Memory B cell (primary cell): ENCODE measurements around the gene PRM2.

Experiments used
- ATAC-seq: fragments of 150-1000 bp; cut with Tn5 transposase; 2 replicates; pipeline ENCODE4 v1.10.0; 2021; ENCODE audit warnings: low read depth, mild to moderate bottlenecking, moderate library complexity
- DNase-seq, 2 donors: peaks; one replicate each; pipeline ENCODE4 v3.0.0; 2022; ENCODE audit warnings: low spot score in 2 of 2
- H3K27ac Mint-ChIP-seq: one replicate; pipeline ENCODE4 v1.8.0; 2022; ENCODE audit warnings: mild to moderate bottlenecking, moderate library complexity, mixed read lengths
- H3K27me3 Mint-ChIP-seq: one replicate; pipeline ENCODE4 v1.8.0; 2022; ENCODE audit warnings: mixed read lengths
- H3K36me3 Mint-ChIP-seq: one replicate; pipeline ENCODE4 v1.8.0; 2022; ENCODE audit warnings: mild to moderate bottlenecking, mixed read lengths
- H3K4me1 Mint-ChIP-seq: one replicate; pipeline ENCODE4 v1.8.0; 2022; ENCODE audit warnings: mixed read lengths
- H3K4me3 Mint-ChIP-seq: one replicate; pipeline ENCODE4 v1.8.0; 2022; ENCODE audit warnings: mild to moderate bottlenecking, moderate library complexity, mixed read lengths
- H3K9me3 Mint-ChIP-seq: one replicate; pipeline ENCODE4 v1.8.0; 2022; ENCODE audit warnings: mixed read lengths

PRM2 gene

GRCh38 chr16:11276143-11276895 is at the start of gene PRM2:
PRM2 (minus strand) TSS chr16:11276480; CDS start chr16:11276370, 110 bp downstream.
- DNase-seq: no peak
- no peaks in the 10 kb centered on the region for H3K36me3 Mint-ChIP-seq
- no peak within 1 kb of the TSS for H3K27ac Mint-ChIP-seq
- H3K4me1 Mint-ChIP-seq: peaks cover 4% of the 10 kb centered on the region
- H3K9me3 Mint-ChIP-seq: no peaks in the 10 kb centered on the region
- no peak within 1 kb of the TSS for H3K4me3 Mint-ChIP-seq
- no peak for ATAC-seq
- peaks cover 2% of the 10 kb centered on the region for H3K27me3 Mint-ChIP-seq

GRCh38 chr16:11325404-11326083 is 49.3 kb upstream of the PRM2 start:
- peak; percentile 4 for ATAC-seq
- no peak overlapping the region for H3K27ac Mint-ChIP-seq
- peaks cover 44% of the 10 kb centered on the region for H3K4me1 Mint-ChIP-seq
- H3K36me3 Mint-ChIP-seq: no peaks in the 10 kb centered on the region
- DNase-seq: no peak
- peak overlapping the region; percentile 31 for H3K4me3 Mint-ChIP-seq
- no peaks in the 10 kb centered on the region for H3K9me3 Mint-ChIP-seq
- H3K27me3 Mint-ChIP-seq: no peaks in the 10 kb centered on the region

- ATAC-seq (no peak), DNase-seq (no peak)
- H3K4me1 Mint-ChIP-seq: peaks cover 35% of the 10 kb centered on the region
- H3K27me3 Mint-ChIP-seq: no peaks in the 10 kb centered on the region
- H3K4me3 Mint-ChIP-seq: no peak overlapping the region
- H3K27ac Mint-ChIP-seq: no peak overlapping the region
- H3K9me3 Mint-ChIP-seq: peaks cover 1% of the 10 kb centered on the region
- no peaks in the 10 kb centered on the region for H3K36me3 Mint-ChIP-seq
Measured at GRCh38 chr16:11323551-11324336, 47.5 kb upstream of the PRM2 start.

GRCh38 chr16:11322823-11323222 is 46.5 kb upstream of the PRM2 start:
- Mint-ChIP-seq H3K27ac (peak overlapping the region; percentile 7), H3K4me1 (peaks cover 29% of the 10 kb centered on the region), H3K4me3 (no peak overlapping the region), H3K36me3 (no peaks in the 10 kb centered on the region), H3K9me3 (peaks cover 4% of the 10 kb centered on the region), H3K27me3 (no peaks in the 10 kb centered on the region)
- DNase-seq: no peak
- ATAC-seq: no peak

- Mint-ChIP-seq H3K27me3 (no peaks in the 10 kb centered on the region), H3K36me3 (no peaks in the 10 kb centered on the region), H3K27ac (no peak overlapping the region), H3K9me3 (peaks cover 4% of the 10 kb centered on the region), H3K4me3 (no peak overlapping the region), H3K4me1 (peaks cover 19% of the 10 kb centered on the region)
- DNase-seq (no peak), ATAC-seq (no peak)
Measured at GRCh38 chr16:11321662-11322061, 45.4 kb upstream of the PRM2 start.

- Mint-ChIP-seq H3K4me3 (no peak overlapping the region), H3K36me3 (no peaks in the 10 kb centered on the region), H3K4me1 (peaks cover 12% of the 10 kb centered on the region), H3K27ac (no peak overlapping the region), H3K9me3 (peaks cover 4% of the 10 kb centered on the region), H3K27me3 (no peaks in the 10 kb centered on the region)
- ATAC-seq (no peak), DNase-seq (no peak)
Measured at GRCh38 chr16:11320170-11320569, 43.9 kb upstream of the PRM2 start.

- Mint-ChIP-seq H3K27ac (no peak overlapping the region), H3K36me3 (no peaks in the 10 kb centered on the region), H3K4me3 (no peak overlapping the region), H3K27me3 (no peaks in the 10 kb centered on the region), H3K9me3 (peaks cover 4% of the 10 kb centered on the region), H3K4me1 (peaks cover 7% of the 10 kb centered on the region)
- ATAC-seq (no peak), DNase-seq (no peak)
Measured at GRCh38 chr16:11319529-11320146, 43.4 kb upstream of the PRM2 start.

GRCh38 chr16:11318817-11319216 is 42.5 kb upstream of the PRM2 start:
- Mint-ChIP-seq H3K36me3 (no peaks in the 10 kb centered on the region), H3K9me3 (peaks cover 4% of the 10 kb centered on the region), H3K27me3 (no peaks in the 10 kb centered on the region), H3K4me3 (no peak overlapping the region), H3K27ac (no peak overlapping the region), H3K4me1 (peaks cover 9% of the 10 kb centered on the region)
- DNase-seq: no peak
- ATAC-seq: no peak

- no peaks in the 10 kb centered on the region for H3K36me3 Mint-ChIP-seq
- H3K4me1 Mint-ChIP-seq: peaks cover 23% of the 10 kb centered on the region
- no peak overlapping the region for H3K27ac Mint-ChIP-seq
- no peak for ATAC-seq
- peaks cover 4% of the 10 kb centered on the region for H3K9me3 Mint-ChIP-seq
- no peak for DNase-seq
- no peak overlapping the region for H3K4me3 Mint-ChIP-seq
- H3K27me3 Mint-ChIP-seq: no peaks in the 10 kb centered on the region
Measured at GRCh38 chr16:11316331-11317015, 40.2 kb upstream of the PRM2 start.

- H3K4me1 Mint-ChIP-seq: peaks cover 25% of the 10 kb centered on the region
- H3K27me3 Mint-ChIP-seq: no peaks in the 10 kb centered on the region
- peaks cover 4% of the 10 kb centered on the region for H3K9me3 Mint-ChIP-seq
- H3K27ac Mint-ChIP-seq: no peak overlapping the region
- no peaks in the 10 kb centered on the region for H3K36me3 Mint-ChIP-seq
- DNase-seq: no peak
- no peak for ATAC-seq
- no peak overlapping the region for H3K4me3 Mint-ChIP-seq
Measured at GRCh38 chr16:11315510-11315909, 39.2 kb upstream of the PRM2 start.

- Mint-ChIP-seq H3K9me3 (peaks cover 4% of the 10 kb centered on the region), H3K4me3 (no peak overlapping the region), H3K4me1 (peaks cover 34% of the 10 kb centered on the region), H3K27me3 (no peaks in the 10 kb centered on the region), H3K36me3 (no peaks in the 10 kb centered on the region), H3K27ac (no peak overlapping the region)
- DNase-seq (no peak), ATAC-seq (no peak)
Measured at GRCh38 chr16:11314309-11314894, 38.1 kb upstream of the PRM2 start.

- Mint-ChIP-seq H3K4me3 (no peak overlapping the region), H3K27me3 (no peaks in the 10 kb centered on the region), H3K4me1 (peaks cover 33% of the 10 kb centered on the region), H3K27ac (no peak overlapping the region), H3K9me3 (peaks cover 2% of the 10 kb centered on the region), H3K36me3 (no peaks in the 10 kb centered on the region)
- DNase-seq (no peak), ATAC-seq (no peak)
Measured at GRCh38 chr16:11313493-11314308, 37.4 kb upstream of the PRM2 start.
